SK-N-SH (cell line): ENCODE results near the gene DERL3. TPM values are rescaled to one million over a fixed set of nuclear protein-coding genes. Genes with fewer than 3 reads are reported as not detected.

Experiments used
- CTCF ChIA-PET: fragments of 300-600, 350-600 bp; formaldehyde crosslinking; extraction: SDS; loops from one replicate; lab custom pipeline; 2021; lab: Yijun Ruan, JAX
- POLR2A ChIA-PET: fragments of 350-600 bp; sonication (Branson Sonifier 250); formaldehyde crosslinking; extraction: SDS; loops from one replicate; lab custom pipeline; 2020; ENCODE audit warnings: antibody characterized with exemption, inconsistent platforms; lab: Yijun Ruan, JAX
- DNase-seq: peaks from one replicate; pipeline ENCODE4 v3.0.0; 2012
- H2AFZ ChIP-seq: fragments of 200-600 bp; sonication (generic); 2 replicates; pipeline ENCODE4 v1.8.1; 2016; ENCODE audit warnings: antibody characterized with exemption, mild to moderate bottlenecking, low read depth
- H3F3A ChIP-seq: fragments of 200-600 bp; sonication (generic); replicated peaks from 2 replicates; pipeline ENCODE3; 2016; ENCODE audit warnings: antibody characterized with exemption, mild to moderate bottlenecking; ENCODE audit not compliant: insufficient read depth
- H3K27ac ChIP-seq, 2 experiments: fragments of 200-500 bp in 1 of 2; fragments of 200-600 bp in 1 of 2; sonication (Bioruptor generic) in 1 of 2; sonication (generic), shearing (Covaris generic) in 1 of 2; 2 replicates each; pipeline versions ENCODE4 v1.5.1 to v1.6.1; 2014 to 2016; ENCODE audit warnings: low read depth in 2 of 2, inconsistent platforms in 1 of 2, low read length in 1 of 2, mild to moderate bottlenecking in 1 of 2, mixed read lengths in 1 of 2
- H3K27me3 ChIP-seq: fragments of 200-600 bp; sonication (generic), shearing (Covaris generic); 2 replicates; pipeline ENCODE4 v1.6.1; 2016; ENCODE audit warnings: mixed run types; ENCODE audit not compliant: insufficient read depth
- H3K36me3 ChIP-seq, 2 experiments: fragments of 200-500 bp in 1 of 2; fragments of 200-600 bp in 1 of 2; sonication (Bioruptor generic) in 1 of 2; sonication (generic) in 1 of 2; replicated peaks in 1 of 2; 2 replicates each; pipeline versions ENCODE3 to v1.5.1; 2014 to 2016; ENCODE audit warnings: low read length in 1 of 2, mild to moderate bottlenecking in 1 of 2; ENCODE audit not compliant: insufficient read depth in 2 of 2, control insufficient read depth in 1 of 2
- H3K4me1 ChIP-seq, 2 experiments: fragments of 200-500 bp in 1 of 2; fragments of 200-600 bp in 1 of 2; sonication (Bioruptor generic) in 1 of 2; sonication (generic), shearing (Covaris generic) in 1 of 2; 2 replicates each; pipeline versions ENCODE4 v1.5.1 to v1.6.1; 2014 to 2016; ENCODE audit warnings: low read depth in 1 of 2, low read length in 1 of 2, mixed run types in 1 of 2; ENCODE audit not compliant: insufficient read depth in 2 of 2, control insufficient read depth in 1 of 2
- H3K4me2 ChIP-seq: fragments of 200-600 bp; sonication (generic), shearing (Covaris generic); 2 replicates; pipeline ENCODE4 v1.6.1; 2017; ENCODE audit warnings: mixed run types
- H3K4me3 ChIP-seq, 2 experiments: fragments of 200-500 bp in 1 of 2; fragments of 200-600 bp in 1 of 2; sonication (Bioruptor generic) in 1 of 2; sonication (generic), shearing (Covaris generic) in 1 of 2; 2 replicates each; pipeline versions ENCODE4 v1.5.1 to v1.8.1; 2014 to 2016; ENCODE audit warnings: low read depth in 2 of 2, inconsistent platforms in 1 of 2, low read length in 1 of 2, mild to moderate bottlenecking in 1 of 2, mixed read lengths in 1 of 2, moderate library complexity in 1 of 2
- H3K79me2 ChIP-seq: fragments of 200-600 bp; sonication (generic); 2 replicates; pipeline ENCODE4 v1.8.1; 2017; ENCODE audit warnings: mild to moderate bottlenecking; ENCODE audit not compliant: insufficient read depth
- H3K9ac ChIP-seq: fragments of 200-600 bp; sonication (generic); 2 replicates; pipeline ENCODE4 v1.6.1; 2017; ENCODE audit warnings: mixed run types
- H3K9me2 ChIP-seq: fragments of 200-600 bp; sonication (generic); 2 replicates; pipeline ENCODE4 v1.6.1; 2017; ENCODE audit warnings: mixed run types
- H3K9me3 ChIP-seq: fragments of 200-600 bp; sonication (generic); 2 replicates; pipeline ENCODE4 v1.6.1; 2017; ENCODE audit warnings: mixed run types, mild to moderate bottlenecking, moderate library complexity
- H4K20me1 ChIP-seq: fragments of 200-600 bp; sonication (generic); 2 replicates; pipeline ENCODE4 v1.6.1; 2017; ENCODE audit warnings: mild to moderate bottlenecking, mixed run types; ENCODE audit not compliant: insufficient read depth
- ELF1 ChIP-seq: IDR thresholded peaks from 2 replicates; pipeline ENCODE4 v1.4.0; 2012
- EZH2phosphoT487 ChIP-seq: fragments of 200-600 bp; sonication (generic); IDR thresholded peaks from 2 replicates; pipeline ENCODE4 v1.6.1; 2017; ENCODE audit warnings: low read depth, mixed run types, mild to moderate bottlenecking, antibody characterized with exemption, moderate library complexity, borderline replicate concordance
- FOXJ3 ChIP-seq: sonication (generic); formaldehyde crosslinking; IDR thresholded peaks from 2 replicates; pipeline ENCODE4 v1.5.1; 2020; ENCODE audit warnings: mild to moderate bottlenecking, missing genetic modification reagents
- JUND ChIP-seq: IDR thresholded peaks from 2 replicates; pipeline ENCODE4 v1.4.0; 2012
- MXI1 ChIP-seq: IDR thresholded peaks from 2 replicates; pipeline ENCODE4 v1.6.1; 2012; ENCODE audit warnings: mild to moderate bottlenecking, low read depth, low read length, improper control_type of control experiment
- NRF1 ChIP-seq: IDR thresholded peaks from 2 replicates; pipeline ENCODE4 v1.6.1; 2012; ENCODE audit warnings: low read depth, mild to moderate bottlenecking, low read length
- RAD21 ChIP-seq: IDR thresholded peaks from 2 replicates; pipeline ENCODE4 v1.6.1; 2012; ENCODE audit warnings: mild to moderate bottlenecking, low read length
- WGBS: methylation state at CpG from one replicate; pipeline ENCODE4 v1.1.6; 2017; ENCODE audit warnings: low lambda C conversion rate; 5-methylcytosine and 5-hydroxymethylcytosine counted together
- polyA plus RNA-seq, 3 experiments: library from polyadenylated mRNA; depleted of rRNA; stranded (reverse); fragments of >200 nt; gene quantifications; 2 replicates each; pipeline ENCODE4 v1.2.3, GENCODE V29; 2012
- TF ChIP-seq, protein P1 (sequence below): IDR thresholded peaks from 2 replicates; pipeline ENCODE4 v1.4.0; 2012; ENCODE audit warnings: low read depth, borderline replicate concordance
- TF ChIP-seq, protein P2 (sequence below): fragments of 150-350 bp; IDR thresholded peaks from 2 replicates; pipeline ENCODE4 v1.6.1; 2016; ENCODE audit warnings: mild to moderate bottlenecking, low read depth, low read length
- TF ChIP-seq, protein P3 (sequence below): IDR thresholded peaks from 2 replicates; pipeline ENCODE4; 2012
- TF ChIP-seq, protein P4 (sequence below): fragments of 150-350 bp; IDR thresholded peaks from 2 replicates; pipeline ENCODE4 v1.6.1; 2017; ENCODE audit warnings: antibody characterized with exemption, low read length, low read depth, borderline replicate concordance

The DERL3 gene
- polyA plus RNA-seq, 1 of the 3 experiments (the other 2 are of a cell fraction): not detected

DNA sequence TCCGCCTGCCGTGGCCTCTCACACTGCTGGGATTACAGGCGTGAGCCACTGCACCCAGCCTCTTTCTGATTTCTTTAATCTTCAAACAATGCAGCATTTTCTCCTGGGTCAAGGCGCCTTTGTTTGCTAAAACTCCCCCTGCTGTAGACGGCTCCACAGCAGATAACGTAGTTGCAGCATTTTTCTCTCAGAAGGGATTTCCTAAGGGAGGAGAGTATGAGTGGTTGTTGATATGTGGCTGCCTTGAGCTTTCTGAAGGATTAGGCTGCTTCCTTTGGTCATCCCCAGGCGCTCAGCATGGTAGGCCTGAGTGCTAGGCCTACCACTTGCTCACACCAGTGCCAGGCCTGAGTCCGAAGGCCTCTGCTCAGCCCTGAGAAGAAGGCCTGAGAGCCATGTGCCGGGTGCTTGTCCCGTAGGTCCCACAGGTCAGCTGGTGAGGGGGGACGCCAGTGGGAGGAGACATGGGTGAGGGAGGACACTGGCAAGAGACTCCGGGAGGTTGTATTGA lies 34.0 kb downstream of the DERL3 start:
- Histone ChIP-seq H3K79me2 (no peaks in the 10 kb centered on the region), H3K36me3 (peaks cover 46 to 58% of the 10 kb centered on the region in 2 experiments), H3K4me1 (no peaks in the 10 kb centered on the region), H3K4me3 (no peak overlapping the region), H2AFZ (no peak overlapping the region), H3K4me2 (no peak overlapping the region), H3K9ac (no peak overlapping the region), H3K9me2 (no peaks in the 10 kb centered on the region), H4K20me1 (no peaks in the 10 kb centered on the region), H3K27ac (no peak overlapping the region), H3F3A (no peaks in the 10 kb centered on the region), H3K27me3 (no peaks in the 10 kb centered on the region), H3K9me3 (no peaks in the 10 kb centered on the region)
- no peak for DNase-seq
- POLR2A ChIA-PET: no interaction called here
- CTCF ChIA-PET: interaction anchor here (1.5 kb wide), 1 partner anchor 45 kb away, joined by 7 read pairs; no protein-coding TSS in a partner anchor
- 94% methylated on average over 10 of the region's 12 CpGs for WGBS
- no peak for TF ChIP-seq FOXJ3 (CRISPR knock-in tag)
- TF ChIP-seq JUND: no peak
- TF ChIP-seq, protein P1, sequence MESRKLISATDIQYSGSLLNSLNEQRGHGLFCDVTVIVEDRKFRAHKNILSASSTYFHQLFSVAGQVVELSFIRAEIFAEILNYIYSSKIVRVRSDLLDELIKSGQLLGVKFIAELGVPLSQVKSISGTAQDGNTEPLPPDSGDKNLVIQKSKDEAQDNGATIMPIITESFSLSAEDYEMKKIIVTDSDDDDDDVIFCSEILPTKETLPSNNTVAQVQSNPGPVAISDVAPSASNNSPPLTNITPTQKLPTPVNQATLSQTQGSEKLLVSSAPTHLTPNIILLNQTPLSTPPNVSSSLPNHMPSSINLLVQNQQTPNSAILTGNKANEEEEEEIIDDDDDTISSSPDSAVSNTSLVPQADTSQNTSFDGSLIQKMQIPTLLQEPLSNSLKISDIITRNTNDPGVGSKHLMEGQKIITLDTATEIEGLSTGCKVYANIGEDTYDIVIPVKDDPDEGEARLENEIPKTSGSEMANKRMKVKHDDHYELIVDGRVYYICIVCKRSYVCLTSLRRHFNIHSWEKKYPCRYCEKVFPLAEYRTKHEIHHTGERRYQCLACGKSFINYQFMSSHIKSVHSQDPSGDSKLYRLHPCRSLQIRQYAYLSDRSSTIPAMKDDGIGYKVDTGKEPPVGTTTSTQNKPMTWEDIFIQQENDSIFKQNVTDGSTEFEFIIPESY: no peak
- TF ChIP-seq, protein P2, sequence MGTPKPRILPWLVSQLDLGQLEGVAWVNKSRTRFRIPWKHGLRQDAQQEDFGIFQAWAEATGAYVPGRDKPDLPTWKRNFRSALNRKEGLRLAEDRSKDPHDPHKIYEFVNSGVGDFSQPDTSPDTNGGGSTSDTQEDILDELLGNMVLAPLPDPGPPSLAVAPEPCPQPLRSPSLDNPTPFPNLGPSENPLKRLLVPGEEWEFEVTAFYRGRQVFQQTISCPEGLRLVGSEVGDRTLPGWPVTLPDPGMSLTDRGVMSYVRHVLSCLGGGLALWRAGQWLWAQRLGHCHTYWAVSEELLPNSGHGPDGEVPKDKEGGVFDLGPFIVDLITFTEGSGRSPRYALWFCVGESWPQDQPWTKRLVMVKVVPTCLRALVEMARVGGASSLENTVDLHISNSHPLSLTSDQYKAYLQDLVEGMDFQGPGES: no peak
- TF ChIP-seq MXI1: no peak
- no peak for TF ChIP-seq NRF1
- TF ChIP-seq RAD21: no peak
- TF ChIP-seq EZH2phosphoT487: no peak
- no peak for TF ChIP-seq ELF1
- TF ChIP-seq, protein P3, sequence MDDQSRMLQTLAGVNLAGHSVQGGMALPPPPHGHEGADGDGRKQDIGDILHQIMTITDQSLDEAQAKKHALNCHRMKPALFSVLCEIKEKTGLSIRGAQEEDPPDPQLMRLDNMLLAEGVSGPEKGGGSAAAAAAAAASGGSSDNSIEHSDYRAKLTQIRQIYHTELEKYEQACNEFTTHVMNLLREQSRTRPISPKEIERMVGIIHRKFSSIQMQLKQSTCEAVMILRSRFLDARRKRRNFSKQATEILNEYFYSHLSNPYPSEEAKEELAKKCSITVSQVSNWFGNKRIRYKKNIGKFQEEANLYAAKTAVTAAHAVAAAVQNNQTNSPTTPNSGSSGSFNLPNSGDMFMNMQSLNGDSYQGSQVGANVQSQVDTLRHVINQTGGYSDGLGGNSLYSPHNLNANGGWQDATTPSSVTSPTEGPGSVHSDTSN: no peak
- TF ChIP-seq, protein P4, sequence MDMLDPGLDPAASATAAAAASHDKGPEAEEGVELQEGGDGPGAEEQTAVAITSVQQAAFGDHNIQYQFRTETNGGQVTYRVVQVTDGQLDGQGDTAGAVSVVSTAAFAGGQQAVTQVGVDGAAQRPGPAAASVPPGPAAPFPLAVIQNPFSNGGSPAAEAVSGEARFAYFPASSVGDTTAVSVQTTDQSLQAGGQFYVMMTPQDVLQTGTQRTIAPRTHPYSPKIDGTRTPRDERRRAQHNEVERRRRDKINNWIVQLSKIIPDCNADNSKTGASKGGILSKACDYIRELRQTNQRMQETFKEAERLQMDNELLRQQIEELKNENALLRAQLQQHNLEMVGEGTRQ: no peak
